Measurements from ENCODE around the gene GBX2. TPM values are rescaled to one million over a fixed set of nuclear protein-coding genes. Genes with fewer than 3 reads are reported as not detected.
A peak's percentile ranks its signal among the peaks of the same experiment; 100 is the strongest.

The GBX2 gene
- total RNA-seq, 2 donors from 2014 or later, result 0.20 TPM; not detected in 1

DNA sequence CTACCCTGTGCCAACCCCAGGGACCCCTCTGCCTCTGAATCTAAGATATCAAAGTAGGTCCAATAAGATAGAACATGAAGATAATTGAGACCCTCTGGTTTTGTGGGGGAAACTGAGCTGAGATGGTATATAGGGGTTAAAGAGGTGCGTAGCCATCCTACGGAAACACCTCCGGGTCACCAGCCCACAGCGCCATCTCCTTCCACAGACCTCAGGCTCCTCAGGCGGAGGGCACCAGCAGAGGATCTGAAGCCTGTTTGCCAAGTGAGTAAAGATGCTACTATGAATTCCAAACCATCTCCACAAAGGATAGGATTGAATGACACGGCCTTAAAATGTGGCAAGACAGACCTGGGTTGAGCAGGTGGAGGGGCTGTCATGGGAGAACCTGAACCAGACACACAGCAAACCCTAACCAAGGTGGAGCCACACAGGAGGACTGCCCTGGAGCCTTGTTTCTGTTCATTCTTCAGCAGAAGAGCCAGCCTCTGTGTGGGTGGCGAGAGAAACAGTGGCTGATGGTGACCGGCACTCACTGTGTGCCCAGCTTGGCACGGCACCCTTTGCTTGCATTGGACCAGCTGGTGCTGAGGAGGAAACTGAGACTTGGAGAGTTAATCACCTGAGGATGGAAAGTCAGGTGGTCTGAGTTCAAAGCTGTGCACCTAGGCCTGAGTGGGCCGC, 10.2 kb downstream of the GBX2 start:
- H3K4me1 Mint-ChIP-seq, result peaks cover 5% of the 10 kb centered on the region
- H3K27ac ChIP-seq (ENCODE audit: low read depth, low read length), result no peak overlapping the region
- TF ChIP-seq, protein P1, sequence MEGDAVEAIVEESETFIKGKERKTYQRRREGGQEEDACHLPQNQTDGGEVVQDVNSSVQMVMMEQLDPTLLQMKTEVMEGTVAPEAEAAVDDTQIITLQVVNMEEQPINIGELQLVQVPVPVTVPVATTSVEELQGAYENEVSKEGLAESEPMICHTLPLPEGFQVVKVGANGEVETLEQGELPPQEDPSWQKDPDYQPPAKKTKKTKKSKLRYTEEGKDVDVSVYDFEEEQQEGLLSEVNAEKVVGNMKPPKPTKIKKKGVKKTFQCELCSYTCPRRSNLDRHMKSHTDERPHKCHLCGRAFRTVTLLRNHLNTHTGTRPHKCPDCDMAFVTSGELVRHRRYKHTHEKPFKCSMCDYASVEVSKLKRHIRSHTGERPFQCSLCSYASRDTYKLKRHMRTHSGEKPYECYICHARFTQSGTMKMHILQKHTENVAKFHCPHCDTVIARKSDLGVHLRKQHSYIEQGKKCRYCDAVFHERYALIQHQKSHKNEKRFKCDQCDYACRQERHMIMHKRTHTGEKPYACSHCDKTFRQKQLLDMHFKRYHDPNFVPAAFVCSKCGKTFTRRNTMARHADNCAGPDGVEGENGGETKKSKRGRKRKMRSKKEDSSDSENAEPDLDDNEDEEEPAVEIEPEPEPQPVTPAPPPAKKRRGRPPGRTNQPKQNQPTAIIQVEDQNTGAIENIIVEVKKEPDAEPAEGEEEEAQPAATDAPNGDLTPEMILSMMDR (conservative IDR thresholded peaks at IDR 0.05), result no peak
- peaks cover 87% of the 10 kb centered on the region for H3K27me3 ChIP-seq (ENCODE audit: control insufficient read depth, insufficient read depth, low read length, poor library complexity, severe bottlenecking)
- H3K9me3 Mint-ChIP-seq, result no peaks in the 10 kb centered on the region
- no peaks in the 10 kb centered on the region for H3K36me3 ChIP-seq (ENCODE audit: control insufficient read depth, insufficient read depth, low read length)
- no peaks in the 10 kb centered on the region for H3K9me3 ChIP-seq (ENCODE audit: control insufficient read depth, low read length)
- H3K4me1 ChIP-seq (ENCODE audit: control insufficient read depth, insufficient read depth, low read length), result no peaks in the 10 kb centered on the region
- no peak overlapping the region for H3K4me3 ChIP-seq (ENCODE audit: low read length)
- H3K4me3 Mint-ChIP-seq, result no peak overlapping the region
- peaks cover 95% of the 10 kb centered on the region for H3K27me3 Mint-ChIP-seq (ENCODE audit: insufficient read depth)
- no peaks in the 10 kb centered on the region for H3K36me3 Mint-ChIP-seq (ENCODE audit: low read depth)
- no peak for DNase-seq
- no peak overlapping the region for H3K27ac Mint-ChIP-seq
- no peak overlapping the region for H3K9ac ChIP-seq (ENCODE audit: extremely low read depth, low read length, poor library complexity, severe bottlenecking)
- 89 to 93% methylated on average over 4 to 10 of the region's 10 CpGs for WGBS, 2 experiments (ENCODE audit: insufficient coverage in 1 of 2, insufficient read length in 1 of 2)

DNA sequence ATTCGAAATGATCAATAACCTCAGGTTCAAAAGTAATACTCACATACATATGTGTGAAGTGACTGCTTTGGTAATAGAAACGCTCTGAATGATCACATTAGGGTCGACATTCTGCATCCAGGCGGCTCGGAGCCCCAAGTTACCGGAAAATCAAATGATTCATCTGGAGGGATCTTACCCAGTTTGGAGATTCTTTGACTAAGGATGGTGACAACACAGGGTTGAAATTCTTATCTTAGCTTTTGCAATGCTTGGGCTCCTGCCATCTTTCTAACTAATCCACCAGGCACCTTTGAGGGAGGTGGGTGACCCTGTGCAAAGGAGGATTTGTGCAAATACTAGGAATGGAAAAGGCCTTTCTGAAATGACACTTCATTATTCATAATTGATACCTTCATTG, 10.8 kb downstream of the GBX2 start:
- Histone ChIP-seq H3K36me3 (ENCODE audit: control insufficient read depth, insufficient read depth, low read length) (no peaks in the 10 kb centered on the region), H3K27ac (ENCODE audit: low read depth, low read length) (no peak overlapping the region), H3K4me1 (ENCODE audit: control insufficient read depth, insufficient read depth, low read length) (no peaks in the 10 kb centered on the region), H3K9ac (ENCODE audit: extremely low read depth, low read length, poor library complexity, severe bottlenecking) (no peak overlapping the region), H3K9me3 (ENCODE audit: control insufficient read depth, low read length) (no peaks in the 10 kb centered on the region), H3K4me3 (ENCODE audit: low read length) (no peak overlapping the region), H3K27me3 (ENCODE audit: control insufficient read depth, insufficient read depth, low read length, poor library complexity, severe bottlenecking) (peaks cover 81% of the 10 kb centered on the region)
- TF ChIP-seq, protein P1 (conservative IDR thresholded peaks at IDR 0.05), result no peak
- H3K27me3 Mint-ChIP-seq (ENCODE audit: insufficient read depth), result peaks cover 90% of the 10 kb centered on the region
- WGBS, 2 experiments (ENCODE audit: insufficient coverage in 1 of 2, insufficient read length in 1 of 2), result 89 to 92% methylated on average over 5 to 6 of the region's 6 CpGs
- no peak overlapping the region for H3K27ac Mint-ChIP-seq
- no peak overlapping the region for H3K4me3 Mint-ChIP-seq
- peaks cover 5% of the 10 kb centered on the region for H3K4me1 Mint-ChIP-seq
- H3K36me3 Mint-ChIP-seq (ENCODE audit: low read depth), result no peaks in the 10 kb centered on the region
- H3K9me3 Mint-ChIP-seq, result no peaks in the 10 kb centered on the region
- no peak for DNase-seq

DNA sequence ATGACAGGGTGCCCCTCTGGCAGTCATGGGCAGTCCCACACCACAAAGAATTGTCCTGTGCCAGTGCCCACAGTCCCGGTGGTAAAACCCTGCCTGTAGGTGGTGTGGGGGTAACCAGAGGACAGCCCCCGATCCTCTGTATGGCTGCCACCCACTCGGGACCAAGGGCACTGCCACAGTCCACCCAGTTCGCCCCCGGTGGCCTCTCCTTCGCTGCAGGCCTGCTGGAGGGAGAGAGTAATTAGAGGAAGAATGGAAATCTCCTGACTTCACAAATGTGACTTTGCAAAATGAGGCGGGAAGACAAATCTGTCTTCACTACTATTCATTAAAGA, 11.4 kb downstream of the GBX2 start:
- H3K27ac ChIP-seq (ENCODE audit: low read depth, low read length), result no peak overlapping the region
- no peaks in the 10 kb centered on the region for H3K9me3 ChIP-seq (ENCODE audit: control insufficient read depth, low read length)
- no peak overlapping the region for H3K4me3 ChIP-seq (ENCODE audit: low read length)
- TF ChIP-seq, protein P1 (conservative IDR thresholded peaks at IDR 0.05), result no peak
- H3K36me3 Mint-ChIP-seq (ENCODE audit: low read depth), result no peaks in the 10 kb centered on the region
- no peak overlapping the region for H3K9ac ChIP-seq (ENCODE audit: extremely low read depth, low read length, poor library complexity, severe bottlenecking)
- H3K27me3 Mint-ChIP-seq (ENCODE audit: insufficient read depth), result peaks cover 88% of the 10 kb centered on the region
- H3K4me1 Mint-ChIP-seq, result peaks cover 5% of the 10 kb centered on the region
- H3K4me1 ChIP-seq (ENCODE audit: control insufficient read depth, insufficient read depth, low read length), result no peaks in the 10 kb centered on the region
- WGBS, 2 experiments (ENCODE audit: insufficient coverage in 1 of 2, insufficient read length in 1 of 2), result 85 to 100% methylated on average over 1 to 7 of the region's 7 CpGs
- H3K9me3 Mint-ChIP-seq, result peaks cover 3% of the 10 kb centered on the region
- H3K36me3 ChIP-seq (ENCODE audit: control insufficient read depth, insufficient read depth, low read length), result no peaks in the 10 kb centered on the region
- H3K4me3 Mint-ChIP-seq, result no peak overlapping the region
- no peak overlapping the region for H3K27ac Mint-ChIP-seq
- DNase-seq, result peak; percentile 45
- peaks cover 76% of the 10 kb centered on the region for H3K27me3 ChIP-seq (ENCODE audit: control insufficient read depth, insufficient read depth, low read length, poor library complexity, severe bottlenecking)

Measured in endodermal cell (in vitro differentiated cells).